ENCODE measurements around the gene PALM3.
"Not testable (repeated sequence)": the region's sequence is repeated elsewhere in the genome, so short reads cannot be mapped to it uniquely, and the experiment has no call there.

GRCh38 chr19:14026652-14027192 lies 35.2 kb downstream of the PALM3 start:
- not testable (repeated sequence) for TF ChIP-seq CTCF (conservative IDR thresholded peaks at IDR 0.05); ZFX (IDR thresholded peaks at IDR 0.05)

Data from C4-2B (cell line).